Ascending aorta (tissue), 2 donors: ENCODE measurements around the gene VPS8. TPM values are rescaled to one million over a fixed set of nuclear protein-coding genes. Genes with fewer than 3 reads are reported as not detected.
A peak's percentile ranks its signal among the peaks of the same experiment; 100 is the strongest.

Experiments
- DNase-seq, 2 donors: peaks; one replicate each; pipeline ENCODE4 v3.0.0-alpha.2; 2019; ENCODE audit warnings: low spot score in 2 of 2
- H3K27ac ChIP-seq, 2 donors: fragments of 200-600 bp; sonication (generic); one replicate each; pipeline ENCODE4 v1.5.1; 2016 to 2017; ENCODE audit warnings: mild to moderate bottlenecking in 1 of 2
- H3K27me3 ChIP-seq: fragments of 200-600 bp; sonication (generic); one replicate; pipeline ENCODE4 v1.5.1; 2017
- H3K36me3 ChIP-seq, 2 donors: fragments of 200-600 bp; sonication (generic); one replicate each; pipeline ENCODE4 v1.5.1; 2016
- H3K4me1 ChIP-seq, 2 donors: fragments of 200-600 bp; sonication (generic); one replicate each; pipeline ENCODE4 v1.5.1; 2016 to 2017; ENCODE audit warnings: mild to moderate bottlenecking in 1 of 2
- H3K4me3 ChIP-seq, 2 donors: fragments of 200-600 bp; sonication (generic); one replicate each; pipeline ENCODE4 v1.5.1; 2016 to 2017; ENCODE audit warnings: mild to moderate bottlenecking in 1 of 2
- H3K9me3 ChIP-seq, 2 donors: fragments of 200-600 bp; sonication (generic); one replicate each; pipeline ENCODE4 v1.5.1; 2016
- intact Hi-C: fragments of 100-400 bp; cut with DNase I; formaldehyde crosslinking; loops from one replicate; pipeline ENCODE4 v1.15.1; 2023
- total RNA-seq: library from RNA; depleted of rRNA; stranded (reverse); fragments of >200 nt; gene quantifications from one replicate; pipeline ENCODE4 v1.1.0, GENCODE V29; 2016
- TF ChIP-seq, protein P1 (sequence below), 3 experiments: fragments of 200-600 bp in 2 of 3; fragments of 450-650 bp in 1 of 3; sonication (generic) in 2 of 3; IDR thresholded peaks; one replicate each; pipeline ENCODE4 v1.5.1; 2016 to 2019; ENCODE audit warnings: antibody characterized with exemption in 3 of 3, mild to moderate bottlenecking in 1 of 3, moderate library complexity in 1 of 3

The VPS8 gene
- total RNA-seq, 1 donor from 2014 or later, result 24.9 TPM

DNA sequence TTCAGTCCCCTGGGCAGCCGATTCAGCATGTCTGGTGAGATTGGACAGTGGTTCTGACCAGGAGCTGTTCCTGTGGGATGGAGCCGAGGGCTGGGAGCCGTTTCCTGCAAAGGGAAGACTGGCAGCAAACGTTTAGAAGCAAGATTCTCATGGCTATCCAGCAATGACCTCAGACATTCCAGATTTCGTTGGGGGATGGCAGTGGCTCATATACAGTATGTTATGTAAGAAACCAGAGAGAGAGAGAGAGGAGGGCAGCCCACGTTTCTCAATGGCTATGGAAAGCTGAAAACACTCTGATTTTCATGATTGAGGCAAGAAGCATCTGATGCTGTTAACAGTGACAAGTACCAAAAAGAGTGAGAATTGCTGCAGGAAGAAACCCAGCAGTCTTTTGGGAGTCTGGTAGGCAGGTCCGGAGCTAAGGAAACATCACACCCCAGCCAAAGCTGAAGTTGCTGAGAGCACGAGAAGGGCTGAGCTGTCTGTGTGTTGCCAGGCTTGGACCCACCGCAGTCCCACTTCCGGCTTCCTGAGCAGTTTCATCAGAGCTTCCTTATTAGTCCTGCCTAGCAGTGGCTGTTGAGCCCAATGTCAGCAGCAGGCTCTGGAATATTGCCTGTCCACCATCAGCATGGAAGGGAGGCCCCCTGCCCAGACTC lies 25.6 kb upstream of the VPS8 start:
- Histone ChIP-seq H3K27ac (peak overlapping the region; percentile 59 to 73), H3K27me3 (no peaks in the 10 kb centered on the region), H3K4me1 (peaks cover 0 to 5% of the 10 kb centered on the region in 2 donors), H3K36me3 (no peaks in the 10 kb centered on the region), H3K4me3 (peak overlapping the region in 1 of 2 donors; percentile 46), H3K9me3 (no peaks in the 10 kb centered on the region)
- DNase-seq, result peak; percentile 43 to 84
- TF ChIP-seq, protein P1, sequence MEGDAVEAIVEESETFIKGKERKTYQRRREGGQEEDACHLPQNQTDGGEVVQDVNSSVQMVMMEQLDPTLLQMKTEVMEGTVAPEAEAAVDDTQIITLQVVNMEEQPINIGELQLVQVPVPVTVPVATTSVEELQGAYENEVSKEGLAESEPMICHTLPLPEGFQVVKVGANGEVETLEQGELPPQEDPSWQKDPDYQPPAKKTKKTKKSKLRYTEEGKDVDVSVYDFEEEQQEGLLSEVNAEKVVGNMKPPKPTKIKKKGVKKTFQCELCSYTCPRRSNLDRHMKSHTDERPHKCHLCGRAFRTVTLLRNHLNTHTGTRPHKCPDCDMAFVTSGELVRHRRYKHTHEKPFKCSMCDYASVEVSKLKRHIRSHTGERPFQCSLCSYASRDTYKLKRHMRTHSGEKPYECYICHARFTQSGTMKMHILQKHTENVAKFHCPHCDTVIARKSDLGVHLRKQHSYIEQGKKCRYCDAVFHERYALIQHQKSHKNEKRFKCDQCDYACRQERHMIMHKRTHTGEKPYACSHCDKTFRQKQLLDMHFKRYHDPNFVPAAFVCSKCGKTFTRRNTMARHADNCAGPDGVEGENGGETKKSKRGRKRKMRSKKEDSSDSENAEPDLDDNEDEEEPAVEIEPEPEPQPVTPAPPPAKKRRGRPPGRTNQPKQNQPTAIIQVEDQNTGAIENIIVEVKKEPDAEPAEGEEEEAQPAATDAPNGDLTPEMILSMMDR (IDR thresholded peaks at IDR 0.05), result no peak
- intact Hi-C loops, result no loop called here

DNA sequence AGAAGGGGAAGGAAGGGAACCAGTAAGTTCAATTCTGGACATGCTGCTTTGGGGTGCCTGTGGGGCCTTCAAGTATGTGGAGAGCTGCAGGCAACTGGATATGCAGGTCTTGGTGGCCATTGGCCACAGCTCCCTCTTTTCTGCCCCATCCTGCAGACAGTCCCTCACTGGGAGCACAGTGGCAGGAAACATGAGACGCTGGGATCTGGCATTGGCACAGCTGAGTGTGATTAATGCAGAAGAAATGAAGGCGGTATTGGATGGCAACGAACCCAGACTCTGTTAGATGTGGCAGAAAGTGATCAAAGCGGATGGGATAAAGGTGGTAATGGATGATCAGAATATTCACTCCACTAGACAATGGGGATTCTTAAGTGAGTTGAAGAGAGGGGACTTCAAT lies 23.2 kb upstream of the VPS8 start:
- H3K27me3 ChIP-seq, result no peaks in the 10 kb centered on the region
- TF ChIP-seq, protein P1 (IDR thresholded peaks at IDR 0.05), result no peak
- peaks cover 0 to 5% of the 10 kb centered on the region in 2 donors for H3K4me1 ChIP-seq
- intact Hi-C loops, result no loop called here
- no peaks in the 10 kb centered on the region for H3K36me3 ChIP-seq
- H3K4me3 ChIP-seq, result no peak overlapping the region
- no peak for DNase-seq
- H3K9me3 ChIP-seq, result no peaks in the 10 kb centered on the region
- H3K27ac ChIP-seq, result no peak overlapping the region

DNA sequence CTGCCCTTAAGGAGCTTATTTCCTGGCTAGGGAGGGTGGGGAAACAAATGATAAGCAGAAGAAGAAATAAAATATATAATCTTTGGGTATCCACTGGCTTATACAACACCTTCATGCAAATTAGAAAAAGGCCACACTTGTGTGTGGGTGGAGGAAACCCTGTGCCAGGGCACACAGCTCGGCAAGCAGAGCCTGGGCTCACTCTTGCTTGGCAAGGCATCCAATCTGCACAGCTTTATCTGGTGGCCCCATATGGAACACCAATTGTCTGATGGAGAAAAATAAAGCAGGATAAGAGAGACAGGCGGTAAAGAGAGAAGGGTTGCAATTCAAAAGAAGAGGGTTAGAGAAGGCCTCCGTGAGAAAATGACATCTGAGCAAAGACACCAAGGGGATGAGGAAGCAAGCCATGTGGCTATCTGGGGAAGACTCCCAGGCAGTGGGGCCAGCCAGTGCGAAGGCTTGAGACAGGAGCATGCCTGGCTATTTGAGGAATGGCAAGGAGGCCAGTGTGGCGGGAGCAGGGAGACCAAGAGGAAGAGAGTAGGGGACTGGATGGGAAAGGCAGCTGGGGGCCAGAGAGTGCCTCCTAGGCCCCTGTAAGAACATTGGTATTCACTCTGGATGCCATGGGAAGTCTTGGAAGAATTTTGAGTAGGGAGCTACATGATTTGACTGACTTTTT lies 22.5 kb upstream of the VPS8 start:
- DNase-seq, result no peak
- Histone ChIP-seq H3K27ac (no peak overlapping the region), H3K36me3 (no peaks in the 10 kb centered on the region), H3K27me3 (no peaks in the 10 kb centered on the region), H3K4me1 (peaks cover 0 to 5% of the 10 kb centered on the region in 2 donors), H3K4me3 (no peak overlapping the region), H3K9me3 (no peaks in the 10 kb centered on the region)
- TF ChIP-seq, protein P1 (IDR thresholded peaks at IDR 0.05), result no peak
- intact Hi-C loops, result no loop called here

DNA sequence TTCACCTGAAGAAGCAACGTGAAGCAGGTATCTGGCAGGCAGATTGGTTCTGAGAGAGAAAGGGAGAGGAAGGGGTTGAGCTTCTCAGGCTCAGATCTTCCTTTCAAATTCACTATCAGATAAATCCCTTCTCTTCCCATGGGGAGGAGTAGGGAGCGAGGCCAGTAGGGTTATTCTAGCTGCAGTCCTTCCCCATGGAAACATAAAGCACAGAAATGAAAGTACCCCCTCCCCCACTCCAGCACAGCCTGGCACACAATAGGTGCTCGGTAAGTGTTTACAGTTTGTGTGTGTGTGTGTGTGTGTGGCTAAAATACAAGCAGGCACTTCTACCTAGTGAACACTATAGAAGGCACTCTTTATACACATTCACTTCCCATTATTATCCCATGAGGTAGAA lies 20.8 kb upstream of the VPS8 start:
- H3K36me3 ChIP-seq, result no peaks in the 10 kb centered on the region
- TF ChIP-seq, protein P1 (IDR thresholded peaks at IDR 0.05), result no peak
- DNase-seq, result no peak
- no peaks in the 10 kb centered on the region for H3K9me3 ChIP-seq
- intact Hi-C loops, result no loop called here
- H3K27me3 ChIP-seq, result no peaks in the 10 kb centered on the region
- H3K4me3 ChIP-seq, result no peak overlapping the region
- no peak overlapping the region for H3K27ac ChIP-seq
- H3K4me1 ChIP-seq, result peaks cover 0 to 5% of the 10 kb centered on the region in 2 donors

DNA sequence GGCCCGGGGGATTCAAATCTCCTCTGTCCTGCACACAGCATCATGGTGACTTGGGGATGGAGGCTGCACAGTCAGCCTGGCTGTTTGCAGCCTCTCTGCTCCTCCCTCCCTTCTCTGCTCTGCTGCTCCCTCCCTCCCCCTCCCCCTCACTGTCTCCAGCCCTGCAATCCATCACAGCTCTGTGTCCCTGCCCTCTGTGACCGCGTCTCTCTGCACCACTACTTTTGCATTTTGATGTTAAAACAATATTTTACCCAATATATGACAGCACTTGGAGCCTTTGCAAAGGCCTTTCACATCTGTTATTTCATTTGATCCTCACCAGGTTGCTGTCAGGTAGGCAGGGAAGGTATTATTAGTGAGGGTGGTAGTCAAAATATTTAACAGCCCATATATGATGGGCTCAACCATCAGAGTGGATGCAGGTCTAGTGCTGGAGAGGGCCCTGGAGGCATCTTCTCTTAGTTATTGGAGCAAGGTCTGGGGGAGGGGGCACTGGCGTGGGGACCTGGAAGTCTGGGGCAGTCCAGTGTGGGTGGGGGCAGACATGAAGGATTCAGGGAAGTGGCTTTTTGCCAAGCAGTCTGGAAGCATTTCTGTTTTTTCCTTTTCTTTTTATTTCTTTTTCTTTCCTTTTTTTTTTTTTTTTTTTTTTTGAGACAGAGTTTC lies 16.3 kb upstream of the VPS8 start:
- Histone ChIP-seq H3K4me1 (no peaks in the 10 kb centered on the region), H3K36me3 (no peaks in the 10 kb centered on the region), H3K9me3 (no peaks in the 10 kb centered on the region), H3K4me3 (no peak overlapping the region), H3K27me3 (no peaks in the 10 kb centered on the region), H3K27ac (no peak overlapping the region)
- intact Hi-C loops, result no loop called here
- TF ChIP-seq, protein P1 (IDR thresholded peaks at IDR 0.05), result no peak
- no peak for DNase-seq
